A549 treated with AZD9567 at 1 μM for 4 hours (cell line): ENCODE data around the gene RUNX2. TPM values are rescaled to one million over a fixed set of nuclear protein-coding genes. Genes with fewer than 3 reads are reported as not detected.

Experiments
- total RNA-seq: library from RNA; stranded (reverse); fragments of 200-300 nt; extraction: Qiagen RNA extraction; gene quantifications from 5 replicates; pipeline ENCODE4 v1.2.3, GENCODE V29; 2022; ENCODE audit not compliant: insufficient read depth

Gene RUNX2
- 0.72 to 1.6 TPM (median 0.87 TPM) in 5 replicates for total RNA-seq

GRCh38 chr6:45327956-45328522 lies at the start of gene RUNX2:
Gene RUNX2 (plus strand): TSS chr6:45328330. CDS start chr6:45328727, 397 bp downstream.

GRCh38 chr6:45377554-45378333 lies 49.6 kb downstream of the RUNX2 start, which contains the start of gene SUPT3H:
Gene SUPT3H (minus strand): TSS chr6:45377934.

Other genes starting within 250 kb of the RUNX2 start
- 3.9 to 5.4 TPM (median 4.6 TPM) in 5 replicates for gene SUPT3H, start 49.6 kb downstream of the RUNX2 start, total RNA-seq